Right renal pelvis (tissue), 4 donors: ENCODE measurements around the gene PTPN1. TPM values are rescaled to one million over a fixed set of nuclear protein-coding genes. Genes with fewer than 3 reads are reported as not detected.
"Not testable (repeated sequence)": the region's sequence is repeated elsewhere in the genome, so short reads cannot be mapped to it uniquely, and the experiment has no call there.

Experiments used
- DNase-seq, 4 donors: peaks; one replicate each; pipeline ENCODE4 v3.0.0-alpha.2; 2013; ENCODE audit warnings: low read depth in 4 of 4, low spot score in 3 of 4, missing footprints in 1 of 4
- polyA plus RNA-seq, 4 donors: library from polyadenylated mRNA; unstranded; fragments of 120-200 nt; gene quantifications; one replicate each; pipeline ENCODE4 v1.2.1, GENCODE V29; 2013; ENCODE audit not compliant: insufficient read length in 4 of 4

The PTPN1 gene
- polyA plus RNA-seq, 4 donors: 32.0 to 34.9 (median 34.2) TPM

- DNase-seq: no peak
These were observed 41.1 kb downstream of the PTPN1 start for GRCh38 chr20:50551288-50551687.

DNA sequence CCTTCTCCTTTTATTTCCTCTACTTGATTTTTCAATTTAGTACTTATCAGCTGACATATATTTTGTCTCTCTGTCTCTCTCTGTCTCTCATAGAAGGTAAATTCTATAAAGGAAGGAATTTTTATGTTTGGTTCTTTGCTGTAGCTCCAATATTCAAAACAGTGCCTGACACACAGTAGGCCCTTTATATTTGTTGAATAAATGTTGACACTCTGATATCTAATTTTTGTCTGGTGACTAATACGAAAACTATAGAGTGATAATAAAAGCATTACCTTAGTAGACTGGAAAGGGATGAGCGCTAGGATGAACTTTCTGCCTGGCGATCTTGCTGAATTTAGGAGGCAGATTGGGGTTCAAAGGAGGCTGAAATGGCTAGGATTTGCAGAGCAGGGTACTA is 42.8 kb downstream of the PTPN1 start:
- DNase-seq: no peak

DNA sequence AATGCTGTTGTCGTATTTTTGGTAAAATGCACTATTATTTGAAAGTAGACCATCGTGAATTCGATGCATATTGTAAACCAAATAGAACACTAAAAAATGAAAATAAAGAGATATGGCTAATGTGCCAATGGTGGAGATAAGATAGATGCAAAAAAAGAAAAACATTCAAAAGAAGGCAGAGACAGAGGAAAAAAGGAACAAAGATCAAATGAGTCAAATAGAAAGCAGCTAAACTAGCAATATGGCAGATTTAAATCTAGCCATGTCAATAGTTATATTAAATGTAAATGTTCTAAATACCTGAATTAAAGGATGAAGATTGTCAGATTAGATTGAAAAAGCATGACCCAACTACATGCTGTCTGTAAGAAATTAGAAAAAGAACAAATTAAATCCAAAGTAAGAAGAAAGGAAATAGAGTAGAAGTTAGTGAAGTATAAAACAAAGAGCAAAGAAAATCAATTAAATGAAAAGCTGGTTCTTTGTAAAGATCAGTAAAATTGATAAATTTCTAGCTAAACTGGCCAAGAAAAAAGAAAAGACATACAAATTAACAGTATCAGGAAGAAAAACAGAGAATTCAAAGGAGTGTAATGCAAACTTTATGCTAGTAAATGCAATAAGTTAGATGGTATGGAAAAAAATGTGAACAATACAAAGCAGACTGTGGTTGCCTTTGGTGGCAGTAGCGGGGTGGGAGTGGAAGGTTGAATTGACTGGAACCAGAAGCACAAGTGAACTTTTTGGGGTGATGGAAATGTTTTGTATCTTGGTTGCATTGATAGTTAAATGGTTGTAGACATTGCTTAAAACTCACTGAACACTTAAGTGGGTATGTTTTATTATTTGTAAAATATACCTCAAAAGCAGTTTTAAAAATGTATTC is 44.8 kb downstream of the PTPN1 start:
- DNase-seq: no peak

- DNase-seq: no peak
These were observed 45.5 kb downstream of the PTPN1 start for GRCh38 chr20:50555662-50556061.

DNA sequence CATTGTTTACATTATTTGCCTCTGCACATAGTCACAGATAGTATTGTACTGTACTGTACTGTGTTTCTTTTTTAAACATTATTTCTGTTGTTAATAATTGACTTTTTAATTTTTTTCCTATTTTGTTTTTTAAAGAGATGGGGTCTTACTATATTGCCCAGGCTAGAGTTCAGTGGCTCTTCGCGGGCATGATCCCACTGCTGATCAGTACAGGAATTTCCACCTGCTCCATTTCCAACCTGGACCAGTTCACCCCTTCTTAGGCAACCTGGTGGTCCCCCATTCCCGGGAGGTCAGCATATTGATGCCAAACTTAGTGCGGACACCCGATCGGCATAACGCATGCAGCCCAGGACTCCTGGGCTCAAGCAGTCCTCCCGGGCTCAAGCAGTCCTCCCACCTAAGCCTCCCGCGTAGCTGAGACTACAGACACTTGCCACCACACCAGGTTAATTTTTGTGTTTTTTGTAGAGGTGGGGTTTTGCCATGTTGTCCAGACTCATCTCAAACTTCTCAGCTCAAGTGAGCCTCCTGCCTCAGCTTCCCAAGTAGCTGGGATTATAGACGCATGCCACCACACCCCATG is 47.5 kb downstream of the PTPN1 start:
- DNase-seq: no peak

GRCh38 chr20:50558483-50558925 is 48.3 kb downstream of the PTPN1 start:
- no peak for DNase-seq

GRCh38 chr20:50559149-50559548 is 49.0 kb downstream of the PTPN1 start:
- DNase-seq: no peak

- no peak for DNase-seq
These were observed 49.9 kb downstream of the PTPN1 start for GRCh38 chr20:50559856-50560638.

DNA sequence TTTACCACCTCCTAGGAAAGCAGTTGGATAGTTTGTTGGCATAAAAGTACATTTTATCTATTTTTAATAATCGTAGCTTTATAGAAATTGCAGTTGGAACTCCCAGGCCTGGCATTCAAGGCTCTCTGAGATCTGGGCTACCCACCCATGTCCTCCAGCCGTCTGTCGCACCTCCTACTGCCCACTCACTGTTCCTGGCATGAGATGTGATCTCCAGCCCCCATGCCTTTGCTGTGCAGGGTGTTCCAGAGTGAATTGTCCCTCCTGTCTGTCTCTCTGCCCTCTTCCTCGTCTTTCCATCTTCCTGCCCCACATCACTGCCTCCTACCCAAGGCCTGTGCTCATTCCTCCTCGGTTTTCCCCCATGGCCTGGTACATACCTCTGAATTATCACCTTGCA is 50.7 kb downstream of the PTPN1 start:
- no peak for DNase-seq

GRCh38 chr20:50561379-50562078 is 51.3 kb downstream of the PTPN1 start:
- no peak for DNase-seq

DNA sequence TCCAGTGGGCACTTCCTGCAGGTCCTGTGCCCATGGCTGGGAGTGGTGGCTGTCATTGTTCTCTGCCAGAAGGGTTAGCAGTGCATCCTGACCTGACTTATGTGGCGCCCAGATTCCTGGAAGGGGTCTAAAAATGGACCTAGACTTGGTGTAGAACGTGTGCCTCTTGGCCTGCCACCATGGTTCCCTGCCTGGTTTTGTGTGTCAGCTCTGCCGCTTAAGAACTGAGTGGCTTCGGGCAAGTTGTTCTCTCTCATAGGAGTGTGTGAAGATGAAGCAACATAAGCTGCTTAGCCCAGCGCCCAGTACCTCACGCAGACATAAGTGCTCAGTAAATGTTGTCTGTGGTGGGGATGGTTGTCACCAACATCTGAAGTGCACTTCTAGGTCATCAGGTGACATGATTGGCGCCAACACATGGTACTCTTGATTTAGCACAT is 52.1 kb downstream of the PTPN1 start:
- DNase-seq: no peak

DNA sequence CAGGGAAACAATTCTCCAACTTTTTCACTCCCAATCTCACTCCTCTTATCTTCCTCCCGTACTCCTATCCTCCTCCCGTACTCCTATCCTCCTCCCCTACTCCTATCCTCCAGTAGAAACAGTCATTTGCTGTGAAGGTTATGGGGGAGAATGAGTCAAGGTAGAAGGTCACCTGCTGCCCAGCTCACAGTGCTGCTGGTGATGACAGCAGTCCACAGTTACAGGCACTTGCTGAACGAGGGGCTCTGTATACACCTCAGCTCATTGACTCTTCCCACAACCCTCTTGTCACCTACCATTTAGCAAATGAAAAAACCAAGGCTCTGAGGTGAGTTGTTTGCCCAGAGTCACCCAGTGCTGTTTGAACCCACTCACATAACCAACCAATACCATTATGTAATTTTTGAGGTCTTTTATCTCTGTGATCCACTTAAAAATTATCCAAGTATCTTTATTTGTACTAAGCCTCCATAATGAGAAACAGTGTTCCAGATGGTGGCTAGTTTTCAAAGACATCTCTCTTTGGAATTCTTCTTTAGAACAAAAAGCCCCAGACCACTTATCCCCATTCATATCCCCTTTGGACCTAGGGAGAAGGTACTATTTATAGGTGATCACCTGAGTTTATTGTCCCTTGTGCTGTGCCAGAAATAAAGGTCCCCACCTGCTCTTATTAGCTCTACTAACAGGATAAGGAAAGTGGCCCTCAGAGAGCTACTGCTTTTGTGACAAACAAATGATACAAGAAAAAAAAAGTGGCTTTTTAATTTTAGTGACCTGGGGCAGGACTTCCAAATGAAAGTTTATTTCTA is 53.2 kb downstream of the PTPN1 start:
- DNase-seq: no peak

DNA sequence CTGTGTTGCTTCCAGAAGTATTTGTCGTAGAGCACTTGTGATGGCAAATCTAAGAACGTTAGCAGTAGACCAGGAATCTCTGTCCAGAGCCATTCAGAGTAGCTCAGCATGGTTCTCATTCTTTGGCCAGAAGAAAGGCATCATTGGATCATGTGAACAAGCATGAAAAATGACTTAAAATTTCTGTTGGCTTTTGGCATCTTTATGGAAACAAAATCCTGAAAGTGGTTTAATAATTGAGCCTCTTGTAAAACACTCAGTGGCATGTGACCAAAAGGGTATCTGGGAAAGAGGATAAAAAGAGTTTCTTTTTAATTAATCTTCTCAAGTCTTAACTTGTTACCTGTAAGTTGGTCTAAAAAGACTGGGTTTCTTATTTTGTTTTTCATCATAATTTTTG is 55.2 kb downstream of the PTPN1 start:
- no peak for DNase-seq

GRCh38 chr20:50565871-50566270 is 55.7 kb downstream of the PTPN1 start:
- DNase-seq: no peak

DNA sequence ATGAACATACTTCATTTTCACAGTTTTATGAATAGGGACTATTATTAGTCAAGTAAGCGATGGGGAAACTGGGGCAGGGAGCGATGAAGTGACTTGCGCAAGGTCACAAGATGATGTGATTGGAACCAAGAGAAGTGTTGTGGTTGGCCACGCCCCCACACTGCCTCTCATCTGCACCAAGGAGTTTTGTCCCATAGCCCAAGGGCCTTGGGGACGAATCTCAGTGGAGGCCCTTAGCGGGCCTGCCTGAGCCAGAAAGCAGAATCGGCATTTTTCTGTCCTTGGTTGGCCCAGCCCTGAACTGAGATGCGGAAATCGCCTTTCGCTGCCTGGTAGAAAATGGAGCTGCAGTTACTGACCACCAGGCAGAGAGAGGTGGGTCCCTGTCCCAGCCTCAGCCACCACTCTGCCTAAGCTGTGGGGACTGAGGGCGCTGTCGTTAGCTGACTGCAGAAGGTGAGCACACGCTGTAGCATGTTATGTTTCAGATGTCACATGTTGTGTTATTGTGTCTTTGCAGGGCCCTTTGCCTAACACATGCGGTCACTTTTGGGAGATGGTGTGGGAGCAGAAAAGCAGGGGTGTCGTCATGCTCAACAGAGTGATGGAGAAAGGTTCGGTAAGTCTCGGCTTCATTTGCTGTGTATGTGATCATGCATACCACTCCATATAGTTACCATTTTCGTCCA is 57.8 kb downstream of the PTPN1 start:
- DNase-seq: no peak

DNA sequence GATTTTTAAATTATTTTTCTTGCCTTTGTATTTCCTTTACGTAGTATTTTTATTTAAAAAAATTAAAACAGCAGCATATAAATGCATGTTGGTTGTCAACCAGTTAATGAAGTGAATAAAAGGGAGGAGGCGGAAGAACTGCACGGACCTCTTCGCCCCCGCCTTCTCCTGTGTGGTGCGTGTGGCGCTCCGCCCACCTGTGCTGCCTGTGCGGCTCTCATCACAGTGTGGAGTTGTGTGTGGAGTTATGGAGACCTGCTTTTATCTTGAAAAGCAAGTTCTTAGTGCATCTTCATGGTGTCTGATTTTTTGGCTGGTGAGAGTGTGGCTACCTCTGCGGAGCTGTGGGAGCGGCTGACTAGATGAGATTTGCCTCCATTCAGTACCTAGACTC is 58.4 kb downstream of the PTPN1 start:
- DNase-seq: no peak

DNA sequence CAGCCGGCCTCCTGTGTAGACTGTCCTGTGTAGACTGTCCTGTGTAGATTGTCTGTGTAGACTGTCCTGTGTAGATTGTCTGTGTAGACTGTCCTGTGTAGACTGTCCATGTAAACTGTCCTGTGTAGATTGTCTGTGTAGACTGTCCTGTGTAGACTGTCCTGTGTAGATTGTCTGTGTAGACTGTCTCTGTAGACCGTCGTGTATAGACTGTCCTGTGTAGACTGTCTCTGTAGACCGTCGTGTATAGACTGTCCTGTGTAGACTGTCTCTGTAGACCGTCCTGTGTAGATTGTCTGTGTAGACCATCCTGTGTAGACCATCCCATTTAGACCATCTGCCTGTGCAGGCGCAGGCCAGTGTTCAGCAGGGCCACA is 59.3 kb downstream of the PTPN1 start:
- DNase-seq: not testable (repeated sequence)

GRCh38 chr20:50569864-50570836 is 60.0 kb downstream of the PTPN1 start:
- DNase-seq: no peak
